ENCODE results near the gene ASS1. TPM values are rescaled to one million over a fixed set of nuclear protein-coding genes. Genes with fewer than 3 reads are reported as not detected.

ASS1 gene
- total RNA-seq, 1 donor from 2014 or later = 2.9 TPM

DNA sequence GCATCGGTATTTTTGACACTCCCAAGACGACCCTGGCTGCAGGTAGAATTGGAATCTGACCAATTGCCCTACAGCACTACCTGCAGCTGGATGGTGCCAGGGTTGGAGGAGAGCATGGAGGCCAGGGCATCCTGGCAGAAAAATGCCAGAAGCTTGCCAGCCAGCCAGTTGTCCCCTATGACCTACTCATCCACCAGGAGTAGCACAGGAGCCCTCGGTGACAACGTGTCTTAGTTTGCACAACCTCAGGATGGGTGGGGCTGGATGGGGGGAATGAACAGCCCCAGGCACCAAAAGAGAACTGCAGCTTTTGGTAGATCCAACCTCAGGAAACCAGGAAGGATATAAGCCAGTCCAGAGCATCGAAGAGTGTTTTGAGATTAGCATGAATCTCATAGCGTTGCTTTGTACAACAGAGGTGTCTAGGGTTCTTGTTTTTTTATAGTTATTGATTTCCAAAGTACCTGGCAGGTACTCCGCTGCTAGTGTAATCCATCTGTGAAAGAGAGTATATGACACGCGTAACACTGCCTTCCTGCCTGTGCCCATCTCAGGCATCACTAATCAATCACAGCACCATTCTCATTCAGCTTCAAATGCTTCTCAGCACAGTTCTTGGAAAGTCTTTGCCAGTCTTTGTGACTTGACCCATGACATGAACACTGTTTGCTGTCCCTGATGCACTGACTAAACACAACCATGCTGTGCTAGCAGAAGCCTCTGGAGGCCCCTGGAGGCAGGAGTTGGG lies 36.7 kb upstream of the ASS1 start:
- Mint-ChIP-seq H3K27me3 (ENCODE audit: insufficient read depth) (peaks cover 6% of the 10 kb centered on the region), H3K36me3 (ENCODE audit: low read depth) (no peaks in the 10 kb centered on the region), H3K4me1 (ENCODE audit: low read depth) (no peaks in the 10 kb centered on the region), H3K9me3 (no peaks in the 10 kb centered on the region), H3K27ac (no peak overlapping the region), H3K4me3 (no peak overlapping the region)
- intact Hi-C loops (cut with micrococcal nuclease) = no loop called here
- no peak for DNase-seq (ENCODE audit: low spot score)

DNA sequence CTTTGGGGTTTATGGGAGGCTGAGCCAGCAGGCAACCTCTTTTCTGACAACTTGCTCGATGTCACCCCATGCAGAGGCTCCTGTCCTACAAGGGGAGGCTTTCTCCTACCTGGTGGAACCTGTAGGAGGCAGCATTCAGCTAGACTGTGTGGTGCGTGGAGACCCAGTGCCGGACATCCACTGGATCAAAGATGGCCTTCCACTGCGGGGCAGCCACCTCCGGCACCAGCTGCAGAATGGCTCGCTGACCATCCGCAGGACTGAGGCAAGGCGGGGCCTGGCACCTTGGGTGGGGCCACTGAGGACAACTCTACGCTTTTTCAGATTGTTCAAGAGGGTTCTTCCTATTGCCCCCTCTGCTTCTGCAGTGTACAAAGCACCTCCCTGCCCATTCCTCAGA lies 36.1 kb upstream of the ASS1 start:
- Mint-ChIP-seq H3K36me3 (ENCODE audit: low read depth) (no peaks in the 10 kb centered on the region), H3K4me3 (no peak overlapping the region), H3K4me1 (ENCODE audit: low read depth) (no peaks in the 10 kb centered on the region), H3K27me3 (ENCODE audit: insufficient read depth) (peaks cover 7% of the 10 kb centered on the region), H3K27ac (no peak overlapping the region), H3K9me3 (no peaks in the 10 kb centered on the region)
- no peak for DNase-seq (ENCODE audit: low spot score)
- intact Hi-C loops (cut with micrococcal nuclease) = no loop called here

DNA sequence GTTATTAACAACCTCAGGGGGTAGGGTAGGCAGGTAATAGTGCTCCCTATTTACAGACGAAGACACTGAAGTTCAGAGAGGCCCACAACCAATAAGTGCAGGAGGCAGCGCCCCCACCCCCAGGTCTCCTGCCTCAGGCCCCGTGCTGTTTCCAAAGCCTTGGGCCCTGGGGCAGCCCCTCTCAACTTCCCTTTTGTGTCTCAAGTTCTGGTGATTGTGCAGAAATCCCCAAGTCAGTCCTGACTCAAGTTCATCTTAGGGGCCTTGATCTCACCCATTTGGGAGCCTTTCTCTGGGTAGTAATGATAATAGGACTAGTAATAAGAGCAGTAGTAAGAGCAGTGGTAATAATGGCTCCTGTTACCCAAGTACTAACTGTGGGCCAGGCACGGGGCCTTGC lies 35.5 kb upstream of the ASS1 start:
- H3K9me3 Mint-ChIP-seq = no peaks in the 10 kb centered on the region
- DNase-seq (ENCODE audit: low spot score) = no peak
- no peaks in the 10 kb centered on the region for H3K36me3 Mint-ChIP-seq (ENCODE audit: low read depth)
- H3K27ac Mint-ChIP-seq = no peak overlapping the region
- H3K27me3 Mint-ChIP-seq (ENCODE audit: insufficient read depth) = peaks cover 7% of the 10 kb centered on the region
- H3K4me1 Mint-ChIP-seq (ENCODE audit: low read depth) = no peaks in the 10 kb centered on the region
- H3K4me3 Mint-ChIP-seq = no peak overlapping the region
- intact Hi-C loops (cut with micrococcal nuclease) = no loop called here

DNA sequence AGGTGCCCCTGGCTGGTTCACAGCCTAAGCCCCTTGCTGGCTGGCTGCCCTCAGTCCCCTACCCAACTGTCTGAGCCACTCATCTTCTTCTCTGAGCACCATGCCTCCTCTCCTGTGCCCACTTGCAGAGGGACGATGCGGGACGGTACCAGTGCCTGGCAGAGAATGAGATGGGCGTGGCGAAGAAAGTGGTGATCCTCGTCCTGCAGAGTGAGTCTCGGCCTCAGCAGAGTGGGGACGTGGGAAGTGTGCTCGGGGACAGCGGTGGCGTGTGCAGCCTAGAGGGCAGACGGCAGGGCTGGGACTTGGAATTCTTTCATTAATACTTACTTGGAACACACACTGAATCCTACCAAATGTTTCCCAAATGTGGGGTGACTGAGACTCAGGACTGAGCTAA lies 34.3 kb upstream of the ASS1 start:
- Mint-ChIP-seq H3K4me3 (no peak overlapping the region), H3K36me3 (ENCODE audit: low read depth) (no peaks in the 10 kb centered on the region), H3K27me3 (ENCODE audit: insufficient read depth) (peaks cover 7% of the 10 kb centered on the region), H3K27ac (no peak overlapping the region), H3K4me1 (ENCODE audit: low read depth) (no peaks in the 10 kb centered on the region), H3K9me3 (no peaks in the 10 kb centered on the region)
- intact Hi-C loops (cut with micrococcal nuclease) = no loop called here
- no peak for DNase-seq (ENCODE audit: low spot score)

DNA sequence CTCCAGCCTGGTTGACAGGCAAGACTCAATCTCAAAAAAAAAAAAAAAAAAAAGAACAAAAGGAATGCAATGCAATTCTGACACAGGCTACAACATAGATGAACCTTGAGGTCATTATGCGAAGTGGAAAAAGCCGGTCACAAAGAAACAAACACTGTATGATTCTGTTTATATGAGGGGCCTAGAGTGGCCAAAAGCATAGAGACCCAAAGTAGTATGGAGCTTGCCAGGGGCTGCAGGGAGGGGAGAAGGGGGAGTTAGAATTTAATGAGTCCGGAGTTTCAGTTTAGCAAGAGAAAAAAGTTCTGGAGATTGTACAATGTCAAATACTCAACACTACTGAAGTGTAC lies 33.2 kb upstream of the ASS1 start:
- H3K4me1 Mint-ChIP-seq (ENCODE audit: low read depth) = no peaks in the 10 kb centered on the region
- H3K27ac Mint-ChIP-seq = no peak overlapping the region
- no peak for DNase-seq (ENCODE audit: low spot score)
- no peak overlapping the region for H3K4me3 Mint-ChIP-seq
- no peaks in the 10 kb centered on the region for H3K36me3 Mint-ChIP-seq (ENCODE audit: low read depth)
- intact Hi-C loops (cut with micrococcal nuclease) = no loop called here
- no peaks in the 10 kb centered on the region for H3K9me3 Mint-ChIP-seq
- H3K27me3 Mint-ChIP-seq (ENCODE audit: insufficient read depth) = peaks cover 7% of the 10 kb centered on the region

DNA sequence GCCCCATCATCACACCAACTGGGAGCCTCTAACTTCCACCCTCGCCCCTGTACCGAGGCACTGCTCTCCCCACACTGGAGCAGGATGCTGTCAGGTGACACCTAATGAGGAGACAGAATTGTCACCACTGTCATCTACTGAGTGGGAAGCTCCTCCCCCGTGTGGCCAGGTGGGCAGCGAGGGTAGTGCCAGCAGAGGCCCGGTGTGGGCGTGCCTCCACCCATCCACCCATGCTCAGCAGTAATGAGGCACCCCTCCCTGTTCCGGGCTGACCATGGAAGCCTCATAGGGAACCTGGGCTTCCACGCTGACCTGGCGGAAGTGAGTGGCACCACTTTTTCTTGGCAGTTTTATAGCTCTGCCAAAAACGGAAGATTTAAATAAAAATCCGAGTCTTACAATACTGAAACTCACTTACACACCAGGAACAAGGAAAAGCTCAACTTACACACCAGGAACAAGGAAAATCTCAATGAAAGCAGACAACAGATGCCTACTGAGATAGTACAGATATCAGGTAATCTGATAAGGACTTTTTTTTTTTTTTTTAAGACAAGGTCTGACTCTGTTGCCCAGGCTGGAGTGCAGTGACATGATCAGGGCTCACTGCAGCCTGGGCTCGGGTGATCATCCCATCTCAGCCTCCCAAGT lies 30.6 kb upstream of the ASS1 start:
- no peaks in the 10 kb centered on the region for H3K36me3 Mint-ChIP-seq (ENCODE audit: low read depth)
- DNase-seq (ENCODE audit: low spot score) = no peak
- no peaks in the 10 kb centered on the region for H3K4me1 Mint-ChIP-seq (ENCODE audit: low read depth)
- peaks cover 7% of the 10 kb centered on the region for H3K27me3 Mint-ChIP-seq (ENCODE audit: insufficient read depth)
- no peak overlapping the region for H3K4me3 Mint-ChIP-seq
- intact Hi-C loops (cut with micrococcal nuclease) = no loop called here
- H3K27ac Mint-ChIP-seq = no peak overlapping the region
- H3K9me3 Mint-ChIP-seq = no peaks in the 10 kb centered on the region

DNA sequence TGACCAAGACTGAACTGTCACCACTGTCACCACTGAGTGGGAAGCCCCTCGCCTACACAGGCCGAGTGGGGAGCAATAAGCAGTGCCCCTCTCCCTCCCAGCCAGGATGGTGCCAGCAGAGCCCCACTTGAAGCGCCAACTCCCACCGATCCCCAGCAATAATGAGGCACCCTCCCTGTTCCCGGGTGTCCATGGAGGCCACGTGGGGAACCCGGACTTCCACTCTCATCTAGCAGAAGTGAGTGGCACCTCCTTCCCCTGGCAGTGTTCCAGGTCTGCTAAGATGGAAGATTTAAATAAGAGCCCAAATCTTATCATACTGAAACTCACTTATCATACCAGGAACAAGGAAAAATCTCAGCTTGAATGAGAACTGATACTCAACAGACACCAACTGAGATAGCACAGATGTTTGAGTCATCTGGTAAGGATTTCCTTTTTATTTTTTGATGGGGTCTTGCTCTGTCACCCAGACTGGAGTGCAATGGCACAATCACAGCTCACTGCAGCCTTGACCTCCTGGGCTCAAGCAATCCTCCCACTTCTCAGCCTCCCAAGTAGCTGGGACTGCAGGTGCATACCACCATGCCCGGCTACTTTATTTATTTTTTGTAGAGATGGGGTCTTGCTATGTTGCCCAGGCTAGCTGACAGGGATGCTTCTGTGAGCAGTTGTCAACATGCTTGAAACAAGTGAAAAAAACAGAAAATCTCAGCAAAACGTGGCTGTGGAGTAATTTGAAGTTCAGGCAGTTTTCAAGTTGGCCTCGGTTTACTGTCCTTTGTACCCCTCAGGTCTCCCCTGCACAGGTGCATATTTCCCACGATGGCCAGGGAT lies 29.6 kb upstream of the ASS1 start:
- intact Hi-C loops (cut with micrococcal nuclease) = no loop called here
- DNase-seq (ENCODE audit: low spot score) = no peak
- Mint-ChIP-seq H3K4me1 (ENCODE audit: low read depth) (no peaks in the 10 kb centered on the region), H3K27me3 (ENCODE audit: insufficient read depth) (peaks cover 7% of the 10 kb centered on the region), H3K4me3 (no peak overlapping the region), H3K36me3 (ENCODE audit: low read depth) (no peaks in the 10 kb centered on the region), H3K27ac (no peak overlapping the region), H3K9me3 (no peaks in the 10 kb centered on the region)

DNA sequence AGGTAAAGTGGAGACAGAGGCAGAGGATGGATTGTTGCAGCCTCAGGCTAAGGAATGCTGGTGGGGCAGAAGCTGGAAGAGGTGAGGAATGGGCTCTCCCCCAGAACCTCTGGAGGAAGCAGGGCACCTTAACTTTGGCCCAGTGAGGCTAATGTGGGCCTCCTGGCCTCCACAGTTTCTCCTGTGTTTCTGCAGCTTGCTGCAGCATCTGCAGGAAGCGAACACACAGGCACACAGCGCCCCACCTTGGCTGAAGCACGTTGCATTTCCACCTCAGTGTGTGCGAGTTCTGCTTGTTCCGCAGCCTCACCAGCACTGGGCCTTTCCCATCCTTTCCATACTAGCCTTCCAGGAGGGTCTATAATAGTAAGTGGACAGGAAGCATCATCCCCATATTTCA lies 27.2 kb upstream of the ASS1 start:
- H3K36me3 Mint-ChIP-seq (ENCODE audit: low read depth) = no peaks in the 10 kb centered on the region
- DNase-seq (ENCODE audit: low spot score) = no peak
- no peak overlapping the region for H3K4me3 Mint-ChIP-seq
- no peaks in the 10 kb centered on the region for H3K4me1 Mint-ChIP-seq (ENCODE audit: low read depth)
- intact Hi-C loops (cut with micrococcal nuclease) = no loop called here
- no peaks in the 10 kb centered on the region for H3K9me3 Mint-ChIP-seq
- H3K27me3 Mint-ChIP-seq (ENCODE audit: insufficient read depth) = peaks cover 10% of the 10 kb centered on the region
- H3K27ac Mint-ChIP-seq = no peak overlapping the region

DNA sequence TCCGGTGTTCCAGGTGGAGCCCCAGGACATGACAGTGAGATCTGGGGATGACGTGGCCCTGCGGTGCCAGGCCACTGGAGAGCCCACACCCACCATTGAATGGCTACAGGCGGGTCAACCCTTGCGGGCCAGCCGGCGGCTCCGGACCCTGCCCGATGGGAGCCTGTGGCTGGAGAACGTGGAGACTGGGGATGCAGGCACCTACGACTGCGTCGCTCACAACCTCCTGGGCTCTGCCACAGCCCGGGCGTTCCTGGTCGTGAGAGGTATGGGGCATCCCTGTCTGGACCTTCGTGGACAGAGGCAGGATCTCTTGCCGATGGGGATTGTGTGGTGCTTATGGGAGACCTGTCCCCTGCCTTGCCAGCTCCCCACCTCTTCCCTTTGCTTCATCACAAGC lies 26.0 kb upstream of the ASS1 start:
- Mint-ChIP-seq H3K4me1 (ENCODE audit: low read depth) (no peaks in the 10 kb centered on the region), H3K4me3 (no peak overlapping the region), H3K36me3 (ENCODE audit: low read depth) (no peaks in the 10 kb centered on the region), H3K27me3 (ENCODE audit: insufficient read depth) (peaks cover 8% of the 10 kb centered on the region), H3K9me3 (no peaks in the 10 kb centered on the region), H3K27ac (no peak overlapping the region)
- DNase-seq (ENCODE audit: low spot score) = no peak
- intact Hi-C loops (cut with micrococcal nuclease) = no loop called here

DNA sequence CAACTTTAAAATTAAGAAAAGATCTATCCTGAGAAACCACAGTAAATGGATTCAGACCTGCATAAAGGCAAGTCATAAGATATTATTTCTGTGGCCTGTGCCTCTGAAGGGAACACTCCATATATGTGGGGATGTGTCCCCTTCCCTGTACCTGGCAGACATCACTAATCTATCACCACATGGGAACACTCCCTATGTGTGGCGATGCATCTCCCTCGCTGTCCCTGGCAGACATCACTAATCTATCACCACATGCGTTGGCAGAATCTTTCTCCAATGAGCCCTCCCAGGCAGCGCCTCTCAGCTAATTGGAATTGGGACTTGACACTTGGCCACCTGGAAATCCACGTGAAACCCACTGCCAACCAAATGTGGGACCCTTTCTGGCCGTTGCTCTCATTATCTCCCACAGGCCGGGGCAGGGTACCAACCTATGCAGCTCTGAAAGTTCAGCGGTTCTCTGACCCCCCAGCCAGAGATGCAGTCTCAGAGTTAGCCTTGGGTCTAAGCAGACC lies 25.2 kb upstream of the ASS1 start:
- H3K4me3 Mint-ChIP-seq = no peak overlapping the region
- peaks cover 8% of the 10 kb centered on the region for H3K27me3 Mint-ChIP-seq (ENCODE audit: insufficient read depth)
- H3K9me3 Mint-ChIP-seq = no peaks in the 10 kb centered on the region
- no peaks in the 10 kb centered on the region for H3K36me3 Mint-ChIP-seq (ENCODE audit: low read depth)
- no peak overlapping the region for H3K27ac Mint-ChIP-seq
- DNase-seq (ENCODE audit: low spot score) = no peak
- H3K4me1 Mint-ChIP-seq (ENCODE audit: low read depth) = no peaks in the 10 kb centered on the region
- intact Hi-C loops (cut with micrococcal nuclease) = no loop called here

DNA sequence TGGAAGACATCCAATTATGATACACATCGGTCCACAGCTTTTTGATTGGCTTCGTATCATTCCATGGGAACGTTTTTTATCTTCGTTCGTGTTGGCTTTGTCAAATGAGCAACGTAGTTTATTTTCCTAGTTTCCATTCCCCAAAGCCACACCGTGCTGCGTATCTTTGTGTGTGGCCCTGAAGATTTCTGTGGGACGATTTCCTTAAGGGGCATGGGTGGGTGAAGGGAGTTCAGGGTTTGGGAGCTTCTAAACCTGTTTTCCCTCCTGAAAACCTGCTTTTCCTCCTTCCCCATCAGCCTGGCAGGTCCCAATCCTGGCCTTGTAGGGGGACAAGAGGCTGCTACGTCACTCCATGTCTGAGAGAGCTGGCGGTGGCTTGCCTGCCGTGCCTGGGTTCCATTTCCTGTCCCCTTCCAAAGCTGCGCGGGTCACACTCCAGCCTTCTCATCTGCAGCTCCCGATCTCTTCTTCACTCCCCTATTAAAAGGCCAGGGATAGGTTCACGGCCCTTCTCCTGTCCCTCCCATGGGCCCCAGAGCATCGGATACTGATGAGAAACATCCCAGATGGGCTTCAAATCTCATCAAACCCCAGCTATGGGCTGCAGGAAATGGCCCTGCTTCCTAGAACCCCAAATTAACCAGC lies 23.5 kb upstream of the ASS1 start:
- intact Hi-C loops (cut with micrococcal nuclease) = no loop called here
- Mint-ChIP-seq H3K4me3 (no peak overlapping the region), H3K27ac (no peak overlapping the region), H3K4me1 (ENCODE audit: low read depth) (no peaks in the 10 kb centered on the region), H3K27me3 (ENCODE audit: insufficient read depth) (peaks cover 8% of the 10 kb centered on the region), H3K36me3 (ENCODE audit: low read depth) (no peaks in the 10 kb centered on the region), H3K9me3 (no peaks in the 10 kb centered on the region)
- DNase-seq (ENCODE audit: low spot score) = no peak

DNA sequence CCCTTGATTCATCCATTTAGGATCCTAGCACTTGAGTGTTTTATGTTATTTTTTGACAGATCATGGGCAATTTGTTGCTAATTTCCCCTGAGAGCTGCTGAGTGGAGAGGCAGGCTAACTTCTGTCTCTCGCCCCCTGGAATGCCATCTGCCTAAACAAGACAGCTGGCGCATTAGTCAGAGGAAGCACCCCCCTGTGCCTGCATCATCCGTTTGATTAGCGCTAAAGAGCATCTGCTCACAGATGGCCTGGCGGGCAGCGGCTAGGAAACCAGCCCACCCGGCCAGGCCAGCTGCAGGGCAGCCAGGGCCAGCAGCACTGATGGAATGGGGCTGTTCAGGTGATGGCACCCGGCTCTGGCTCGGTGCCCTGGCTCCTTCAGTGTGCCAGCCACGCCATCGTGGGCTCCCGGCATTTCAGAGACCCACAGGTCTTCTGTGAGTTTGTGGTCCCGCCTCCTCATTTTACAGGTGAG lies 22.9 kb upstream of the ASS1 start:
- Mint-ChIP-seq H3K4me1 (ENCODE audit: low read depth) (no peaks in the 10 kb centered on the region), H3K4me3 (no peak overlapping the region), H3K27me3 (ENCODE audit: insufficient read depth) (peaks cover 8% of the 10 kb centered on the region), H3K9me3 (no peaks in the 10 kb centered on the region), H3K27ac (no peak overlapping the region), H3K36me3 (ENCODE audit: low read depth) (no peaks in the 10 kb centered on the region)
- intact Hi-C loops (cut with micrococcal nuclease) = no loop called here
- DNase-seq (ENCODE audit: low spot score) = no peak

Measured in activated T-helper 1 cell treated with anti-CD3 and anti-CD28 coated beads, Interleukin-12 subunit alpha, Interleukin-12 subunit beta, Interleukin-2, Interleukin-4 antibody, amounts not matched to agents 30 ng/mL and 10 ng/mL and 1 ng/mL, durations not matched to agents 14 hours and 24 hours and 36 hours (primary cell).